ENCODE measurements around the gene CLRN1.

DNA sequence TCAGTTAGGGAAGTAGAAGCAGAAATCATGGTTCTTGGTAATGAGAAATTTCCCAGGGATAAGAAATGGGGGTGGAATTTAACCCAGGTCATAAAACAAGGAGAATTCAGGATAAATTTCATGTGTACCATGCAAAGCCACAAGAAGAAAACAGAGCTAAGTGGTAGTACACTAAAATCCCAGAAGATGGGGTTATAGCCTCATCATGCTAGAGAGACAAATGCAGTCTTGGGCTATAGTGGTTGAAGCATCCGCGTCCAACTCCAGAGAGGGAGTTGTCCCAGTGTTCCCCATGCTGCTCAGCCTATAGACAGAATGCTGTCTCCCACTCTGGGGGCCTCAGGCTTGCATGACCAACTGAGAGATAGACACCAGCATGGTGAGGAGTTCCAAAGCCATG lies 36.2 kb upstream of the CLRN1 start:
- TF ChIP-seq ZNF395 (CRISPR knock-in tag; IDR thresholded peaks at IDR 0.05): no peak
- no peak for TF ChIP-seq EZH2 (IDR thresholded peaks at IDR 0.05; ENCODE audit: borderline replicate concordance, low read depth, low read length)
- no peak for TF ChIP-seq PCBP2 (IDR thresholded peaks at IDR 0.05; ENCODE audit: low read depth, low read length, poor library complexity, severe bottlenecking)
- no peak for TF ChIP-seq ZNF140 (CRISPR knock-in tag; IDR thresholded peaks at IDR 0.05)
- no peak for TF ChIP-seq BRCA1 (IDR thresholded peaks at IDR 0.05)
- no peak for TF ChIP-seq BRCA1 (CRISPR knock-in tag; IDR thresholded peaks at IDR 0.05)
- no peak for TF ChIP-seq ZFPM2 (CRISPR knock-in tag; IDR thresholded peaks at IDR 0.05)
- TF ChIP-seq, protein P1, sequence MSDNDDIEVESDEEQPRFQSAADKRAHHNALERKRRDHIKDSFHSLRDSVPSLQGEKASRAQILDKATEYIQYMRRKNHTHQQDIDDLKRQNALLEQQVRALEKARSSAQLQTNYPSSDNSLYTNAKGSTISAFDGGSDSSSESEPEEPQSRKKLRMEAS (CRISPR knock-in tag; IDR thresholded peaks at IDR 0.05): no peak
- TF ChIP-seq SETDB1 (IDR thresholded peaks at IDR 0.05; ENCODE audit: low read length): no peak
- TF ChIP-seq ZNF76 (CRISPR knock-in tag; IDR thresholded peaks at IDR 0.05; ENCODE audit: borderline replicate concordance): no peak
- TF ChIP-seq, protein P2, sequence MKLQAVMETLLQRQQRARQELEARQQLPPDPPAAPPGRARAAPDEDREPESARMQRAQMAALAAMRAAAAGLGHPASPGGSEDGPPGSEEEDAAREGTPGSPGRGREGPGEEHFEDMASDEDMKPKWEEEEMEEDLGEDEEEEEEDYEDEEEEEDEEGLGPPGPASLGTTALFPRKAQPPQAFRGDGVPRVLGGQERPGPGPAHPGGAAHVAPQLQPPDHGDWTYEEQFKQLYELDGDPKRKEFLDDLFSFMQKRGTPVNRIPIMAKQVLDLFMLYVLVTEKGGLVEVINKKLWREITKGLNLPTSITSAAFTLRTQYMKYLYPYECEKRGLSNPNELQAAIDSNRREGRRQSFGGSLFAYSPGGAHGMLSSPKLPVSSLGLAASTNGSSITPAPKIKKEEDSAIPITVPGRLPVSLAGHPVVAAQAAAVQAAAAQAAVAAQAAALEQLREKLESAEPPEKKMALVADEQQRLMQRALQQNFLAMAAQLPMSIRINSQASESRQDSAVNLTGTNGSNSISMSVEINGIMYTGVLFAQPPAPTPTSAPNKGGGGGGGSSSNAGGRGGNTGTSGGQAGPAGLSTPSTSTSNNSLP (IDR thresholded peaks at IDR 0.05; ENCODE audit: borderline replicate concordance, low read depth, low read length): no peak
- TF ChIP-seq NRF1 (conservative IDR thresholded peaks at IDR 0.05 in 1 of 2, IDR thresholded peaks at IDR 0.05 in 1 of 2): no peak

Data from K562 (cell line).